Measurements from ENCODE around the gene RARB. TPM values are rescaled to one million over a fixed set of nuclear protein-coding genes. Genes with fewer than 3 reads are reported as not detected.

RARB gene
- total and polyA plus RNA-seq, 7 donors: 1.2 to 18.5 (median 8.3) TPM

DNA sequence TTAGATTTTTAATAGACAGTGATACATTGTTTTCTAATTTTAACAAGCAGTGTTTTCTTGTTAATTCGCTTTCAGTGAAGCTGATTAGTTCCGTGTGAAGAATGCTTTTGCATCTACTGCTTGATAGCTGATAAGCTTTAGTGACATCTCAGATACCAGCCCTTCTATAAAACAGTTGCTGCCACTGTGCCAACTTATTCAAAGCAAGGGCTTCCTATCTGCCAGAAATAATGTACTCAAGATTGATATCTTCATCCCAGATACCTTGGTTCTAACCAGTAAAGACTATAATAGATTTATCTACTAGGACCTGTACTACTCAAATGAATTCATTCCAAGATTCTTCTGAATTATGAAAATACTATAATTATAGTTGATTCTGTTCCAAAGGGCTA is 30.4 kb downstream of the RARB start:
- H3K27ac ChIP-seq: peak overlapping the region in 2 of 4 donors; percentile 79
- 75 to 83% methylated on average over 2 of the region's 2 CpGs for WGBS, 2 donors
- no peak for DNase-seq
- intact Hi-C loops (cut with DNase I): no loop called here
- peaks cover 0 to 4% (median 0%) of the 10 kb centered on the region in 4 donors for H3K36me3 ChIP-seq
- no peaks in the 10 kb centered on the region for H3K9me3 ChIP-seq
- no peak overlapping the region for H3K4me3 ChIP-seq
- no peak for TF ChIP-seq POLR2AphosphoS5 (IDR thresholded peaks at IDR 0.05)
- TF ChIP-seq EP300 (IDR thresholded peaks at IDR 0.05): no peak
- no peaks in the 10 kb centered on the region for H3K27me3 ChIP-seq
- peaks cover 0 to 54% (median 40%) of the 10 kb centered on the region in 4 donors for H3K4me1 ChIP-seq

DNA sequence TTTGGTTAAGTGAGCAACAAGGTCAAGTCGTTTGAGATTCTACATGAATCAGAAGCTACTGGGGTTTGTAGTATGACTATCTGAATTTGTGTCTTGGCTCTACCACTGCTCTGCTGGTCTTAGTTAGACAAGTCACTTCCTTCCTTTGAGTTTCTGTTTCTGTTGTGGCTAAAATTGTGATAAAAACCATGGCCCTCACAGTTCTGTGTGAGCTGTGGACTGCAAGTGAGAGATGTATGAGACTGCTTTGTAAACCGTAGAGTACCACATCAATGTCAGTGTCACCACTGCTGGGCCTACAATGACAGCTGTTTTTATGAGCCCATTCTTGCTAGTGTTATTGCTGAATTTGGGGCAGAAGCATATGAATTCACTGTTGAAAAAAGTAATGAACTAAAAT is 32.7 kb downstream of the RARB start:
- H3K27ac ChIP-seq: no peak overlapping the region
- H3K9me3 ChIP-seq: no peaks in the 10 kb centered on the region
- 51 to 76% methylated on average over 2 of the region's 2 CpGs for WGBS, 2 donors
- peaks cover 0 to 30% (median 18%) of the 10 kb centered on the region in 4 donors for H3K4me1 ChIP-seq
- peaks cover 0 to 4% (median 0%) of the 10 kb centered on the region in 4 donors for H3K36me3 ChIP-seq
- TF ChIP-seq EP300 (IDR thresholded peaks at IDR 0.05) (no peak), POLR2A (IDR thresholded peaks at IDR 0.05) (no peak), POLR2AphosphoS5 (IDR thresholded peaks at IDR 0.05) (no peak)
- TF ChIP-seq, protein P1, sequence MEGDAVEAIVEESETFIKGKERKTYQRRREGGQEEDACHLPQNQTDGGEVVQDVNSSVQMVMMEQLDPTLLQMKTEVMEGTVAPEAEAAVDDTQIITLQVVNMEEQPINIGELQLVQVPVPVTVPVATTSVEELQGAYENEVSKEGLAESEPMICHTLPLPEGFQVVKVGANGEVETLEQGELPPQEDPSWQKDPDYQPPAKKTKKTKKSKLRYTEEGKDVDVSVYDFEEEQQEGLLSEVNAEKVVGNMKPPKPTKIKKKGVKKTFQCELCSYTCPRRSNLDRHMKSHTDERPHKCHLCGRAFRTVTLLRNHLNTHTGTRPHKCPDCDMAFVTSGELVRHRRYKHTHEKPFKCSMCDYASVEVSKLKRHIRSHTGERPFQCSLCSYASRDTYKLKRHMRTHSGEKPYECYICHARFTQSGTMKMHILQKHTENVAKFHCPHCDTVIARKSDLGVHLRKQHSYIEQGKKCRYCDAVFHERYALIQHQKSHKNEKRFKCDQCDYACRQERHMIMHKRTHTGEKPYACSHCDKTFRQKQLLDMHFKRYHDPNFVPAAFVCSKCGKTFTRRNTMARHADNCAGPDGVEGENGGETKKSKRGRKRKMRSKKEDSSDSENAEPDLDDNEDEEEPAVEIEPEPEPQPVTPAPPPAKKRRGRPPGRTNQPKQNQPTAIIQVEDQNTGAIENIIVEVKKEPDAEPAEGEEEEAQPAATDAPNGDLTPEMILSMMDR (IDR thresholded peaks at IDR 0.05): no peak
- intact Hi-C loops (cut with DNase I): no loop called here
- no peaks in the 10 kb centered on the region for H3K27me3 ChIP-seq
- no peak for DNase-seq
- no peak overlapping the region for H3K4me3 ChIP-seq

DNA sequence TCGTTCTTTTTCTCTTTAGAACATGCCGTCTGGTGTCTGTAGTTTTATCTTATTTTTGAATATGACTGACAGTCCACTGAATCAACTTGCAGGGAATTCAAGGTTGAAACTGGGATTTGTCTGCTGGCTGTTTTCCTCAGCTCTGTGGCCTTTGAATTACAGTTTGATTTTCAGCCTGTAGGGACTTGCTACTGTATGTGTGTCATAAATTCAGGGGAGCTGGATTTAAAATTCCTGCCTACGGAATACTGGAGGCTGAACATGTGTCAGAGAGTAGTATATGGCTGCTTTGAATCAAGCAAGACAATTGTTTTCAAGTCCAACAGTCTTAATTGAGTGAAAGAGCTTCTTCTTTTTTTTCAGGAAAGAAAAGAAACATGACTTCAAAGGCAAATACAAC is 33.9 kb downstream of the RARB start:
- no peaks in the 10 kb centered on the region for H3K9me3 ChIP-seq
- H3K27ac ChIP-seq: no peak overlapping the region
- H3K36me3 ChIP-seq: peaks cover 0 to 4% (median 0%) of the 10 kb centered on the region in 4 donors
- WGBS, 2 donors: 77 to 92% methylated on average over 3 of the region's 3 CpGs
- intact Hi-C loops (cut with DNase I): no loop called here
- no peak overlapping the region for H3K4me3 ChIP-seq
- DNase-seq: no peak
- TF ChIP-seq POLR2A (IDR thresholded peaks at IDR 0.05): no peak
- no peak for TF ChIP-seq POLR2AphosphoS5 (IDR thresholded peaks at IDR 0.05)
- no peak for TF ChIP-seq EP300 (IDR thresholded peaks at IDR 0.05)
- TF ChIP-seq, protein P1 (IDR thresholded peaks at IDR 0.05): no peak
- H3K4me1 ChIP-seq: peaks cover 0 to 30% (median 16%) of the 10 kb centered on the region in 4 donors
- H3K27me3 ChIP-seq: no peaks in the 10 kb centered on the region

DNA sequence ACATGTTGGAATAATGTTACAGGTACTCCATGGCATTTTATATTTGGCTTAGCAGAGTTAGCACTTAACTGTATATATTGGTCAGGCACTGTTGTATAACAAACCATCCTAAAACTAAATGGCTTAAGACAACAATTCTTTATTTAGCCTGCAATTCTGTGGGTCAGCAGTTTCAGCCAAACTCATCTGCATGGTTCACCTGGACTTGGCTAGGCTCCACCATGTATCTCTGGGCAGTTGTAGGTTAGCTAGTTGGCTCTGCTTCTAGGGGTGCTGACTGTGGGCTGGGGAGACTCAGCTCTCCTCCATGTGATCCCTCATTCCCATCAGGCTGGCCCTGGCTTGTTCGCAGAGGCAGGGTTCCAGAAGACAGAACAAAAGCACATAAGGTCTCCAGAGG is 34.4 kb downstream of the RARB start:
- no peak for DNase-seq
- Histone ChIP-seq H3K4me1 (peaks cover 0 to 29% (median 16%) of the 10 kb centered on the region in 4 donors), H3K36me3 (peaks cover 0 to 4% (median 0%) of the 10 kb centered on the region in 4 donors), H3K9me3 (no peaks in the 10 kb centered on the region), H3K27ac (no peak overlapping the region), H3K4me3 (no peak overlapping the region), H3K27me3 (no peaks in the 10 kb centered on the region)
- 96% methylated on average over 1 of the region's 1 CpG for WGBS, 2 donors
- no peak for TF ChIP-seq POLR2AphosphoS5 (IDR thresholded peaks at IDR 0.05)
- TF ChIP-seq, protein P1 (IDR thresholded peaks at IDR 0.05): no peak
- no peak for TF ChIP-seq POLR2A (IDR thresholded peaks at IDR 0.05)
- intact Hi-C loops (cut with DNase I): no loop called here

DNA sequence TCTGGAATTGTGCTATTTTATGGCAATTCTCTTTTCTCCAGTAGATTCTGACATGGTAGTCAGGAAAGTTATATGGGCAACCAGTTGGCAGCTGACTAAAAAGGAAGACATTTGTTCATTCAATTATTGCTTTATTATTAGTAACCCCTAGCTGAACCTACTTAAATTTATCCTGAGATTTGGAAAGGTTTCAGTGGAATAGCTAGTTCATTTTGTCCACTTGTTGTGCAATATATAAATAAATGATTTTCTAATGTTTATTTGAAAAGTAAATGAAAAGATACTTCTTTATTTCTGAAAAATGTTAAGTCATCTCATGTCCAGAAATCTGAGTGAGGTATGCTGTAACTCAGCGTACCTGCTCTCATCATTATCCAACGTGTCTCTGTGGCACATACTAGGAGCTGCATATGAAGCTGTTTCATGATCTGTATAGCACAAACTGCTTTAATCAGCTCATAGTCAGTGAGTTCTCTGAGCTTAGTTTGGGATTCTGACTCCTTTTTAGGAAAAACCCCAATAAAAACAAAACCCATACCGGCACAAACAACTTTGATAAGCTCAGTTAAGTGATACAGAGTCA is 35.9 kb downstream of the RARB start:
- H3K27ac ChIP-seq: peak overlapping the region in 1 of 4 donors; percentile 48
- intact Hi-C loops (cut with DNase I): no loop called here
- no peaks in the 10 kb centered on the region for H3K9me3 ChIP-seq
- peaks cover 0 to 26% (median 20%) of the 10 kb centered on the region in 4 donors for H3K4me1 ChIP-seq
- DNase-seq: no peak
- no peak overlapping the region for H3K4me3 ChIP-seq
- peaks cover 0 to 4% (median 0%) of the 10 kb centered on the region in 4 donors for H3K36me3 ChIP-seq
- H3K27me3 ChIP-seq: no peaks in the 10 kb centered on the region
- 60 to 83% methylated on average over 3 of the region's 3 CpGs for WGBS, 2 donors
- TF ChIP-seq POLR2AphosphoS5 (IDR thresholded peaks at IDR 0.05) (no peak), EP300 (IDR thresholded peaks at IDR 0.05) (no peak), POLR2A (IDR thresholded peaks at IDR 0.05) (no peak)
- TF ChIP-seq, protein P1 (IDR thresholded peaks at IDR 0.05): no peak
